Tibial nerve (tissue), 4 donors: ENCODE data around the gene DDX47. TPM values are rescaled to one million over a fixed set of nuclear protein-coding genes. Genes with fewer than 3 reads are reported as not detected.
"Not testable (repeated sequence)": the region's sequence is repeated elsewhere in the genome, so short reads cannot be mapped to it uniquely, and the experiment has no call there.

Experiments used
- DNase-seq, 2 donors: peaks; one replicate each; pipeline ENCODE4 v3.0.0-alpha.2; 2019; ENCODE audit warnings: low spot score in 2 of 2
- H3K27ac ChIP-seq, 4 donors: fragments of 200-600 bp; sonication (generic) in 3 of 4; one replicate each; pipeline ENCODE4 v1.5.1; 2017 to 2019; ENCODE audit warnings: mild to moderate bottlenecking in 1 of 4
- H3K27me3 ChIP-seq, 2 donors: fragments of 200-600 bp; sonication (generic) in 1 of 2; one replicate each; pipeline versions ENCODE4 v1.5.1 to v1.6.0; 2017 to 2019
- H3K36me3 ChIP-seq, 3 donors: fragments of 200-600 bp; sonication (generic); one replicate each; pipeline ENCODE4 v1.5.1; 2018 to 2019
- H3K4me1 ChIP-seq, 4 donors: fragments of 200-600 bp; sonication (generic) in 3 of 4; one replicate each; pipeline ENCODE4 v1.5.1; 2017 to 2019
- H3K4me3 ChIP-seq, 4 donors: fragments of 200-600 bp; sonication (generic) in 3 of 4; one replicate each; pipeline ENCODE4 v1.5.1; 2017 to 2019; ENCODE audit warnings: mild to moderate bottlenecking in 1 of 4, moderate library complexity in 1 of 4
- H3K9me3 ChIP-seq, 4 donors: fragments of 200-600 bp; sonication (generic) in 3 of 4; one replicate each; pipeline ENCODE4 v1.5.1; 2017 to 2019
- CTCF ChIP-seq, 5 experiments: fragments of 200-600 bp in 3 of 5; fragments of 450-650 bp in 2 of 5; sonication (generic) in 3 of 5; IDR thresholded peaks; one replicate each; pipeline ENCODE4 v1.5.1; 2016 to 2019; ENCODE audit warnings: antibody characterized with exemption in 5 of 5, mild to moderate bottlenecking in 3 of 5, moderate library complexity in 2 of 5
- EP300 ChIP-seq, 2 donors: sonication (generic); formaldehyde crosslinking; IDR thresholded peaks; one replicate each; pipeline ENCODE4 v1.6.1; 2017; ENCODE audit warnings: antibody characterized with exemption in 2 of 2, mild to moderate bottlenecking in 1 of 2
- POLR2A ChIP-seq, 2 donors: fragments of 450-650 bp; IDR thresholded peaks; one replicate each; pipeline ENCODE4 v1.6.1; 2017; ENCODE audit warnings: antibody characterized with exemption in 2 of 2, mild to moderate bottlenecking in 2 of 2, moderate library complexity in 2 of 2
- WGBS, 2 donors: methylation state at CpG; one replicate each; pipeline ENCODE4 v1.1.5; 2018; 5-methylcytosine and 5-hydroxymethylcytosine counted together
- total RNA-seq, 4 donors: library from RNA; depleted of rRNA; stranded (reverse); fragments of >200 nt; gene quantifications; one replicate each; pipeline ENCODE4 v1.1.0, GENCODE V29; 2016

DDX47 gene
- total RNA-seq, 4 donors from 2014 or later: 39.4 to 50.0 (median 47.8) TPM

- 32 to 41% methylated on average over 2 of the region's 2 CpGs for WGBS, 2 donors
- Histone ChIP-seq H3K27me3 (no peaks in the 10 kb centered on the region), H3K27ac (peak overlapping the region in 1 of 4 donors; percentile 44), H3K36me3 (peaks cover 3 to 62% (median 23%) of the 10 kb centered on the region in 3 donors), H3K4me3 (no peak overlapping the region), H3K4me1 (peaks cover 0 to 33% (median 3%) of the 10 kb centered on the region in 4 donors), H3K9me3 (no peaks in the 10 kb centered on the region)
- TF ChIP-seq EP300 (IDR thresholded peaks at IDR 0.05) (no peak), CTCF (IDR thresholded peaks at IDR 0.05) (no peak), POLR2A (IDR thresholded peaks at IDR 0.05) (no peak)
- DNase-seq: no peak
Observed at GRCh38 chr12:12819752-12820311, 6.7 kb downstream of the DDX47 start.

- peaks cover 3 to 67% (median 28%) of the 10 kb centered on the region in 3 donors for H3K36me3 ChIP-seq
- not testable (repeated sequence) for H3K27me3 ChIP-seq, H3K9me3 ChIP-seq, H3K4me3 ChIP-seq, DNase-seq
- H3K27ac ChIP-seq: peak overlapping the region in 1 of 4 donors; percentile 44
- 94 to 96% methylated on average over 11 of the region's 11 CpGs for WGBS, 2 donors
- peaks cover 0 to 27% (median 2%) of the 10 kb centered on the region in 4 donors for H3K4me1 ChIP-seq
Observed at GRCh38 chr12:12820376-12820775, 7.2 kb downstream of the DDX47 start.

GRCh38 chr12:12821975-12822374 lies 8.8 kb downstream of the DDX47 start:
- 89 to 92% methylated on average over 6 of the region's 6 CpGs for WGBS, 2 donors
- TF ChIP-seq CTCF (IDR thresholded peaks at IDR 0.05) (no peak), POLR2A (IDR thresholded peaks at IDR 0.05) (no peak), EP300 (IDR thresholded peaks at IDR 0.05) (no peak)
- Histone ChIP-seq H3K9me3 (no peaks in the 10 kb centered on the region), H3K4me1 (peaks cover 0 to 13% (median 2%) of the 10 kb centered on the region in 4 donors), H3K27me3 (no peaks in the 10 kb centered on the region), H3K27ac (no peak overlapping the region), H3K4me3 (no peak overlapping the region), H3K36me3 (peaks cover 3 to 76% (median 42%) of the 10 kb centered on the region in 3 donors)
- no peak for DNase-seq

- H3K27me3 ChIP-seq: no peaks in the 10 kb centered on the region
- H3K9me3 ChIP-seq: no peaks in the 10 kb centered on the region
- no peak for DNase-seq
- H3K4me1 ChIP-seq: peaks cover 0 to 13% (median 2%) of the 10 kb centered on the region in 4 donors
- no peak overlapping the region for H3K4me3 ChIP-seq
- TF ChIP-seq EP300 (IDR thresholded peaks at IDR 0.05) (no peak), POLR2A (IDR thresholded peaks at IDR 0.05) (no peak), CTCF (IDR thresholded peaks at IDR 0.05) (no peak)
- no peak overlapping the region for H3K27ac ChIP-seq
- WGBS, 2 donors: 91 to 99% methylated on average over 4 of the region's 4 CpGs
- H3K36me3 ChIP-seq: peaks cover 3 to 84% (median 49%) of the 10 kb centered on the region in 3 donors
Observed at GRCh38 chr12:12822886-12823285, 9.7 kb downstream of the DDX47 start.

GRCh38 chr12:12823300-12823699 lies 10.2 kb downstream of the DDX47 start:
- Histone ChIP-seq H3K27ac (no peak overlapping the region), H3K36me3 (peaks cover 3 to 84% (median 49%) of the 10 kb centered on the region in 3 donors), H3K27me3 (no peaks in the 10 kb centered on the region), H3K9me3 (no peaks in the 10 kb centered on the region), H3K4me1 (peaks cover 0 to 13% (median 2%) of the 10 kb centered on the region in 4 donors), H3K4me3 (no peak overlapping the region)
- 66 to 70% methylated on average over 2 of the region's 2 CpGs for WGBS, 2 donors
- TF ChIP-seq CTCF (IDR thresholded peaks at IDR 0.05): no peak
- TF ChIP-seq EP300 (IDR thresholded peaks at IDR 0.05): no peak
- TF ChIP-seq POLR2A (IDR thresholded peaks at IDR 0.05): no peak
- no peak for DNase-seq
